ENCODE measurements around the gene VARS2. TPM values are rescaled to one million over a fixed set of nuclear protein-coding genes. Genes with fewer than 3 reads are reported as not detected.

VARS2 gene
- total RNA-seq, 4 donors from 2014 or later: 12.6 to 22.0 (median 19.2) TPM

GRCh38 chr6:30879684-30880427, 34.2 kb upstream of the VARS2 start:
- H3K36me3 ChIP-seq: no peaks in the 10 kb centered on the region
- no peak overlapping the region for H3K27ac ChIP-seq
- TF ChIP-seq, protein P1, sequence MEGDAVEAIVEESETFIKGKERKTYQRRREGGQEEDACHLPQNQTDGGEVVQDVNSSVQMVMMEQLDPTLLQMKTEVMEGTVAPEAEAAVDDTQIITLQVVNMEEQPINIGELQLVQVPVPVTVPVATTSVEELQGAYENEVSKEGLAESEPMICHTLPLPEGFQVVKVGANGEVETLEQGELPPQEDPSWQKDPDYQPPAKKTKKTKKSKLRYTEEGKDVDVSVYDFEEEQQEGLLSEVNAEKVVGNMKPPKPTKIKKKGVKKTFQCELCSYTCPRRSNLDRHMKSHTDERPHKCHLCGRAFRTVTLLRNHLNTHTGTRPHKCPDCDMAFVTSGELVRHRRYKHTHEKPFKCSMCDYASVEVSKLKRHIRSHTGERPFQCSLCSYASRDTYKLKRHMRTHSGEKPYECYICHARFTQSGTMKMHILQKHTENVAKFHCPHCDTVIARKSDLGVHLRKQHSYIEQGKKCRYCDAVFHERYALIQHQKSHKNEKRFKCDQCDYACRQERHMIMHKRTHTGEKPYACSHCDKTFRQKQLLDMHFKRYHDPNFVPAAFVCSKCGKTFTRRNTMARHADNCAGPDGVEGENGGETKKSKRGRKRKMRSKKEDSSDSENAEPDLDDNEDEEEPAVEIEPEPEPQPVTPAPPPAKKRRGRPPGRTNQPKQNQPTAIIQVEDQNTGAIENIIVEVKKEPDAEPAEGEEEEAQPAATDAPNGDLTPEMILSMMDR (IDR thresholded peaks at IDR 0.05): no peak
- TF ChIP-seq EP300 (IDR thresholded peaks at IDR 0.05) (no peak), POLR2A (IDR thresholded peaks at IDR 0.05) (no peak), POLR2AphosphoS5 (IDR thresholded peaks at IDR 0.05) (no peak)
- H3K27me3 ChIP-seq: no peaks in the 10 kb centered on the region
- H3K4me1 ChIP-seq: peaks cover 56% of the 10 kb centered on the region
- H3K9me3 ChIP-seq: no peaks in the 10 kb centered on the region
- no peak for DNase-seq (ENCODE audit: low spot score in 2 of 2)
- WGBS: 85% methylated on average over 8 of the region's 8 CpGs
- H3K4me3 ChIP-seq: no peak overlapping the region

DNA sequence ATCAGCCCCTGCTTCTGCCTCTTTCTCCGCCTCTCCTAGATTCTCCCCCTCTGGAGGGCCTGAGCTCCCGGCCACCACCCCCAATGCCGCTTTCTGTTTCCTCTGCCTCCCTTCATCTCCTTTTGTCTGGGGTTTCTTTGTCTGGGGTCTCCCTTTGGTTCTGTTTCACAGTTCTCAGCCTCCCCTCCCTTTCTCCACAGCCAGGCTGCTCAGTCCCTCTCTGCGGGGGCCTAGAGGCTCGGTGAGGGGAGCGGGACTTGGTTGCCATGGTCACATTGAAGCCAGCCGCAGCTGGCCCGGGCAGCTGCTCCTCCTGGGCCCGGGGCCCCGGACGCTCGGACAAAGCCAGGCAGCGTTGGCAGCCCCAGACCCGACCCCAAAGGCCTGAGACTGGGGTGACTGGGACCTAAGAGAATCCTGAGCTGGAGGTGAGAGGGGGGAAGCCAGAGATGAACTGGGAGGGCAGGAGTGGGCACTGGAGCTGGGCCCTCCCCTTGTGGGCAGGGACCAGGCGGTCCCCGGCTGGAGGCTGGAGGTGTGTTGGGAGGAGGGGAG, 33.3 kb upstream of the VARS2 start:
- WGBS: 84% methylated on average over 9 of the region's 16 CpGs
- H3K4me1 ChIP-seq: peaks cover 61% of the 10 kb centered on the region

DNA sequence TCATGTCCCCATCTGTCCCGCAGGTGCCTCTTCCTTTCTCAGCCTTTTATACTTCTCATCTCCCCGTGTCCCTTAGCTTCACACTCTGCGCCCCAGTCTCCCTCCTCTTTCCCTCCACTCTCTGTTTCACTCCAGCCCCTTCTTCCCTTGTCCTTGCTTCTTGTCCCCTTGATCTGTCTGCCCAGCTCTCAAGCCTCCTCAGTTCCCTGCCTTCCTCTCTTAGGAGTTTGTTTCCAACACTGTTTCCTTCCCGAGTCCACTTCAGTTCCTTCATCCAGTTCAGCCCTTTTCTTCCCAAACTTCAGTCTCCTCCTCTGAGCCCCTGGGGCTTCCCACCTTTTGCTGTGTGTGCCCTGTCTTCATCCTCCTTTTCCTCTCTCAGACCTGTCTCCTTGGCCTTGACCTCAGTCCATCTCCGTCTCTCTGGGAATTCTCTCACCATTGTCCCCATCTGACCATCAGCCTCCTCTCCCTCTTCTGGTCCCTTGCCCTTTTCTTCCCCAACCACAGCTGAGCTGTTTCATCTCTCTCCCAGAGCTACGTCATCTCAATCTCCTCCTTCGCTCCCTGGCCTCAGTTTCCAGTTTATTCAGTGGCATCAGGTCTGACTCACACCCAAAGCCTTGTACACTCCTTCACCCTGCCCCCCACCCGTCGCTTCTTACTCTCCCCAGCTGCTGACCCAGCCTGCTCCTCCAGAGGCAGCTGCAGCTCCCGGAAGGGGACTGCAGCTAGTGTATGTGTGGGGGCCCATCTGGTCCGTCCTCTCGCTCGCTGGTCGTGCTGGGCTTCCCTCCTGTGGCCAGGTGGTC, 32.4 kb upstream of the VARS2 start:
- Histone ChIP-seq H3K4me1 (peaks cover 61% of the 10 kb centered on the region), H3K4me3 (no peak overlapping the region)
- WGBS: 84% methylated on average over 14 of the region's 14 CpGs

More for the DNA sequence above, 33.3 kb upstream of the VARS2 start:
- Histone ChIP-seq H3K36me3 (no peaks in the 10 kb centered on the region), H3K27ac (no peak overlapping the region), H3K4me3 (no peak overlapping the region), H3K9me3 (no peaks in the 10 kb centered on the region), H3K27me3 (no peaks in the 10 kb centered on the region)
- TF ChIP-seq POLR2A (IDR thresholded peaks at IDR 0.05): no peak
- DNase-seq (ENCODE audit: low spot score in 2 of 2): no peak

DNA sequence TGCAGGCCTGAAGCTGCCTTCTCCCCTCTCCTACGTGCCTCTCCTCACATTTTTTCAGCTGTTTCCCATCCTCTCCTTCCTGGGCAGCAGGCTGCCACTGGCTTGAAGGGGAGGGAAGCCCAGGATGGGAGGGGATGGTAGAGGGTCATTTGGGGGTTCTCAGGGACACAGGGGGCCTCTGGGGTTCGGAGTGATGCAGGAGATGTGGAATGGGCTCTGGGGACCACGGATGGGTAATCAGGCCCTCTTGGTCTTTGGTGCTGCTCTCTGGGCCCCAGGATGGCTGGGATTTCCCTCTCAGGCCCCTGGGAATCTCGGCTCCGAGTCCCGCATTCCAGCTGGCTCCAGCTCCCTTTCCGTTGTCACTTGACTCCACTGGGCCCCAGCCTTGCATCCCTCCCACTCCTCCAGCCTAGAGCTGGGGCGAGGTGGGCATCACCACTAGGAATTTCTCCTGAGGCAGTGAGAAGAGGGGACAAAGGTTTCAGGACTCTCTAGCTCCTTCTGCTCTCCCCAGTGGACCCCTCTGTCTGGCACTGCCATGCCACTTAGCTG, 31.8 kb upstream of the VARS2 start:
- H3K36me3 ChIP-seq: no peaks in the 10 kb centered on the region
- H3K4me1 ChIP-seq: peaks cover 61% of the 10 kb centered on the region
- H3K4me3 ChIP-seq: peak overlapping the region; percentile 82
- H3K27me3 ChIP-seq: no peaks in the 10 kb centered on the region
- TF ChIP-seq EP300 (IDR thresholded peaks at IDR 0.05): no peak
- TF ChIP-seq, protein P1 (IDR thresholded peaks at IDR 0.05): no peak
- no peak for TF ChIP-seq POLR2A (IDR thresholded peaks at IDR 0.05)
- TF ChIP-seq POLR2AphosphoS5 (IDR thresholded peaks at IDR 0.05): no peak
- no peaks in the 10 kb centered on the region for H3K9me3 ChIP-seq
- DNase-seq (ENCODE audit: low spot score in 2 of 2): no peak
- 41% methylated on average over 8 of the region's 8 CpGs for WGBS
- peak overlapping the region; percentile 98 for H3K27ac ChIP-seq

More for the DNA sequence above, 32.4 kb upstream of the VARS2 start:
- TF ChIP-seq POLR2A (IDR thresholded peaks at IDR 0.05) (no peak), POLR2AphosphoS5 (IDR thresholded peaks at IDR 0.05) (no peak), EP300 (IDR thresholded peaks at IDR 0.05) (no peak)
- TF ChIP-seq, protein P1 (IDR thresholded peaks at IDR 0.05): no peak
- DNase-seq (ENCODE audit: low spot score in 2 of 2): no peak
- Histone ChIP-seq H3K27ac (peak overlapping the region; percentile 98), H3K9me3 (no peaks in the 10 kb centered on the region), H3K36me3 (no peaks in the 10 kb centered on the region), H3K27me3 (no peaks in the 10 kb centered on the region)

- no peaks in the 10 kb centered on the region for H3K36me3 ChIP-seq
- 34% methylated on average over 13 of the region's 15 CpGs for WGBS
- H3K4me1 ChIP-seq: peaks cover 56% of the 10 kb centered on the region
- TF ChIP-seq POLR2A (IDR thresholded peaks at IDR 0.05): no peak
- no peak for TF ChIP-seq POLR2AphosphoS5 (IDR thresholded peaks at IDR 0.05)
- TF ChIP-seq, protein P1 (IDR thresholded peaks at IDR 0.05): no peak
- TF ChIP-seq EP300 (IDR thresholded peaks at IDR 0.05): no peak
- no peak for DNase-seq (ENCODE audit: low spot score in 2 of 2)
- H3K27ac ChIP-seq: peak overlapping the region; percentile 98
- H3K27me3 ChIP-seq: no peaks in the 10 kb centered on the region
- no peaks in the 10 kb centered on the region for H3K9me3 ChIP-seq
- H3K4me3 ChIP-seq: peak overlapping the region; percentile 82
Observed at GRCh38 chr6:30882759-30883684, 31.0 kb upstream of the VARS2 start.
